Pulmonary artery endothelial cell (primary cell): ENCODE data around the gene F8A1. TPM values are rescaled to one million over a fixed set of nuclear protein-coding genes. Genes with fewer than 3 reads are reported as not detected.

ENCODE experiments used
- total RNA-seq: library from RNA; depleted of rRNA; stranded (reverse); fragments of >200 nt; gene quantifications from 2 replicates; pipeline ENCODE4 v1.2.3, GENCODE V29; 2014

Gene F8A1
- total RNA-seq, 1 donor from 2014 or later, result 2.0 TPM

Other genes with a start within 250 kb of the F8A1 start
- not detected in 2 replicates for gene CTAG2, start 232.8 kb upstream of the F8A1 start, total RNA-seq
- 3.8 and 6.0 TPM in 2 replicates for gene GAB3, start 135.3 kb upstream of the F8A1 start, total RNA-seq
- 61.5 and 72.6 TPM in 2 replicates for gene DKC1, start 123.5 kb upstream of the F8A1 start, total RNA-seq
- gene MPP1, start 80.9 kb upstream of the F8A1 start, total RNA-seq, result 17.9 and 31.2 TPM in 2 replicates
- gene SMIM9, start 51.7 kb upstream of the F8A1 start, total RNA-seq, result not detected in 2 replicates
- gene F8, start 136.4 kb downstream of the F8A1 start, total RNA-seq, result 1.2 and 1.6 TPM in 2 replicates
- gene FUNDC2, start 140.5 kb downstream of the F8A1 start, total RNA-seq, result 61.5 and 63.7 TPM in 2 replicates
- 11.3 and 11.8 TPM in 2 replicates for gene CMC4, start 184.8 kb downstream of the F8A1 start, total RNA-seq
- 13.0 and 15.5 TPM in 2 replicates for gene MTCP1, start 184.8 kb downstream of the F8A1 start, total RNA-seq
- gene BRCC3, start 185.2 kb downstream of the F8A1 start, total RNA-seq, result 15.8 and 23.0 TPM in 2 replicates